ENCODE measurements around the gene HCN4. TPM values are rescaled to one million over a fixed set of nuclear protein-coding genes. Genes with fewer than 3 reads are reported as not detected.

Gene HCN4
- total and polyA plus RNA-seq, 2 of the 8 experiments (the other 6 are each of a cell fraction or from before 2014, with no cell fraction given): 3.7 to 8.5 TPM

DNA sequence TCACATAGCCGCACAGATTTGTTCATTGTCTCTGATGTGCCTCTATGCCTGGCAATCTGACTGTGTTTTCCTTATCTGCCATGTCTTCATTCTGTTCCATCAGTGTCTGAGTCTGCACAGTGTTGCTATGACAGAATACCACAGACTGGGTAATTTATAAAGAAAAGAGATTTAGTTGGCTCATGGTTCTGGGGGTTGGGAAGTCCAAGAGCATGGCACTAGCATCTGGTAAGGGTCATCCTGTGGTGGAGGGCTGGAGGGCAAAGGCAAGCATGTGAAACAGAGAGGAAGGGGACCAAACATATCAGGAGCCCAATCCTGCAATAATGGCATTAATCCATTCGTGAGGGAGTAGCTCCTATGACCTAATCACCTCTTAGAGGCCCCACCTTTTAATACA is 11.9 kb upstream of the HCN4 start:
- Histone ChIP-seq H4K8ac (ENCODE audit: extremely low read depth, insufficient read depth, low read length) (no peak overlapping the region), H2BK120ac (replicated peaks; ENCODE audit: low read depth, low read length) (no peak overlapping the region), H3K56ac (replicated peaks; ENCODE audit: insufficient read length, low read depth, low read length) (no peak overlapping the region), H3K18ac (ENCODE audit: extremely low read depth, low read length) (no peak overlapping the region), H2BK12ac (ENCODE audit: low read depth, low read length) (no peak overlapping the region), H3K79me2 (ENCODE audit: control insufficient read depth in 1 of 2, insufficient read depth in 2 of 2, low read length in 2 of 2) (no peaks in the 10 kb centered on the region), H3K79me1 (ENCODE audit: low read depth, low read length) (no peaks in the 10 kb centered on the region), H3K4me3 (ENCODE audit: extremely low read depth in 1 of 4, insufficient read depth in 2 of 4, low read depth in 3 of 4, low read length in 4 of 4) (no peak overlapping the region), H3K27me3 (replicated peaks in 1 of 4; ENCODE audit: control insufficient read depth in 3 of 4, extremely low read depth in 1 of 4, insufficient read depth in 3 of 4, low read length in 3 of 4) (no peaks in the 10 kb centered on the region; a peak in 1 of 7 replicates), H2BK5ac (ENCODE audit: low read depth, low read length) (no peak overlapping the region), H3K9ac (replicated peaks in 1 of 4; ENCODE audit: extremely low read depth in 1 of 4, low read depth in 3 of 4, low read length in 3 of 4) (no peak overlapping the region), H3K23ac (ENCODE audit: insufficient read length) (no peak overlapping the region), H2BK20ac (ENCODE audit: low read length) (no peak overlapping the region), H3K4me1 (replicated peaks in 1 of 4; ENCODE audit: control insufficient read depth in 3 of 4, insufficient read depth in 4 of 4, low read length in 3 of 4) (peaks cover 0 to 2% (median under 1%) of the 10 kb centered on the region in 4 experiments; a peak in 4 of 7 replicates), H3K14ac (ENCODE audit: insufficient read length) (no peak overlapping the region), H3K4me2 (ENCODE audit: insufficient read depth in 1 of 2, low read depth in 2 of 2, low read length in 2 of 2) (no peak overlapping the region), H3K9me3 (ENCODE audit: insufficient read depth in 2 of 2, low read depth in 1 of 2, low read length in 1 of 2) (peaks cover 3 to 11% of the 10 kb centered on the region in 2 experiments; a peak in 1 of 4 replicates), H4K20me1 (replicated peaks in 1 of 2; ENCODE audit: control insufficient read depth in 1 of 2, insufficient read depth in 2 of 2, low read length in 2 of 2) (no peaks in the 10 kb centered on the region), H3K36me3 (ENCODE audit: control insufficient read depth in 2 of 4, insufficient read depth in 4 of 4, low read length in 3 of 4) (no peaks in the 10 kb centered on the region), H2AK5ac (ENCODE audit: low read depth, low read length) (no peak overlapping the region), H4K5ac (ENCODE audit: insufficient read length, low read depth, low read length) (no peak overlapping the region), H3K27ac (ENCODE audit: low read depth, low read length) (no peak overlapping the region), H2BK15ac (ENCODE audit: low read length) (no peak overlapping the region), H3K4ac (replicated peaks; ENCODE audit: insufficient read length, low read depth, low read length) (no peak overlapping the region), H2AFZ (ENCODE audit: low read length) (no peak overlapping the region), H4K91ac (replicated peaks; ENCODE audit: insufficient read length, low read length) (no peak overlapping the region), H3K23me2 (ENCODE audit: low read depth, low read length) (no peaks in the 10 kb centered on the region)
- POLR2A ChIA-PET (ENCODE audit: partially characterized antibody): interaction anchor here (1.4 kb wide), 1 partner anchor 10 kb away, joined by 3 read pairs; no protein-coding TSS in a partner anchor
- no peak for FAIRE-seq
- no peak for DNase-seq (ENCODE audit: low read depth in 1 of 2, low spot score in 2 of 2)
- CTCF ChIA-PET (ENCODE audit: partially characterized antibody): interaction anchor here (1.1 kb wide), 2 partner anchors 10 to 15 kb away, joined by 3 to 4 read pairs; no protein-coding TSS in a partner anchor
- TF ChIP-seq, protein P1, sequence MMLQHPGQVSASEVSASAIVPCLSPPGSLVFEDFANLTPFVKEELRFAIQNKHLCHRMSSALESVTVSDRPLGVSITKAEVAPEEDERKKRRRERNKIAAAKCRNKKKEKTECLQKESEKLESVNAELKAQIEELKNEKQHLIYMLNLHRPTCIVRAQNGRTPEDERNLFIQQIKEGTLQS (IDR thresholded peaks at IDR 0.05; ENCODE audit: insufficient read depth, low read depth, low read length): no peak
- WGBS, 2 experiments (ENCODE audit: extremely low coverage in 1 of 2, insufficient coverage in 1 of 2, insufficient read length in 1 of 2, insufficient replicate concordance in 2 of 2, low coverage in 1 of 2, low lambda C conversion rate in 2 of 2, missing lambda C conversion rate in 1 of 2): 84% methylated on average over 2 of the region's 2 CpGs; no CpG with 5 or more reads in 1 of the 2 experiments
